Caki2 (cell line): Measurements from ENCODE around the gene APOL3. TPM values are rescaled to one million over a fixed set of nuclear protein-coding genes. Genes with fewer than 3 reads are reported as not detected.
"Not testable (repeated sequence)": the region's sequence is repeated elsewhere in the genome, so short reads cannot be mapped to it uniquely, and the experiment has no call there.

Experiments
- DNase-seq: peaks from one replicate; pipeline ENCODE4 v3.0.0-alpha.2; 2015; ENCODE audit warnings: low read depth
- in situ Hi-C: cut with HindIII; loops from 2 replicates; pipeline ENCODE4 v1.10.0; 2016; ENCODE audit warnings: low sequenced_read_pairs, low pct_unique_long_range_greater_than_20kb, mixed read lengths
- total RNA-seq: library from RNA; depleted of rRNA; stranded (reverse); fragments of >200 nt; shearing (Covaris generic); gene quantifications from 2 replicates; pipeline ENCODE4 v1.2.3, GENCODE V29; 2014; ENCODE audit warnings: low replicate concordance

APOL3 gene
- total RNA-seq, 1 experiment from 2014 or later: 2.3 TPM

DNA sequence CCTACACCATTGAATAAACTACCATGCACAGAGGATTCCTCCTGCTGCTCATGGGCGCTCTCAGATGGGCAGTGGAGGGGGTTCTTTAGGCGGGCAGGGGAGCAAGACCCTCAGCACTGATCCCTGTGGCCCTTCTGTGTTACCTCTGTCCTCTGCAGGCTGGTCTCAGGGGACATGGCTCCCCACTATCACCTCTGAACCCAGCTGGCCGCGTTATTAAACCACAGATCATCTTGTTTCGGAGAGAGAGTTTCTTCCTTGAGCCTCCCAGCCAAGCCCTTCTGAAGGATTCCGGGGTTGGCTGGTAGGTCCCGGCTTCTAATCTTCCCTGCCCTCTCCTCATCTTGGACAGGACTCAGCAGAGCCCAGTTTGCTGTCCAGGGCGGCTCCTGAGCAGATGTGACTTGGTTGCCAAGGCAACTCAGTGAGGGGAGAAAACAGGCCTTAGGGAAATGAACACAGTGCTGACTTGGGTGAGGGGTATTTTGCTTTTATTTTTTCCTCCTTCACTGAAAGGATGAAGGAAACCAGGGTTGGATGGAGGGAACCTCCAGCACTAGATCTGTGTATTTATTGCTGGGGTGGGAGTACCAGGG is 13.3 kb downstream of the APOL3 start:
- in situ Hi-C loops: no loop called here

DNA sequence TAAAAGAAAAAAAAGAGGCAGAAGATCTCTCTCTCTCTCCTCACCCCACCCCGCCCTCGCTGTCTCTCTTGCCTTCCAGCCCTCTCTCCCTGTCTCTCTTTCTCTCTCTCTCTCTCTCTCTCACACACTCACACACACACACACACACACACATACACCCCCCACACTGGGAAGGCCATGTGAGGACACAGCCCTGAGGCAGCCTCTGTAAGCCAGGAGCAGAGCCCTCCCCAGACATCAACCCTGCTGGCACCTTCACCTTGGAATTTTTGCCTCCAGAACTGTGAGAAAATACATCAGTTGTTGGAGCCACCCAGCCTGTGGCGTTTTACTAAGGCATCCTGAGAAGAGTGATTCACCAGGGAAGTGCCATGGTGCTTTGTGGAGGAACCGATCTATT is 14.7 kb downstream of the APOL3 start:
- DNase-seq: no peak
- in situ Hi-C loops: no loop called here

More for the DNA sequence above, 13.3 kb downstream of the APOL3 start:
- DNase-seq: no peak

DNA sequence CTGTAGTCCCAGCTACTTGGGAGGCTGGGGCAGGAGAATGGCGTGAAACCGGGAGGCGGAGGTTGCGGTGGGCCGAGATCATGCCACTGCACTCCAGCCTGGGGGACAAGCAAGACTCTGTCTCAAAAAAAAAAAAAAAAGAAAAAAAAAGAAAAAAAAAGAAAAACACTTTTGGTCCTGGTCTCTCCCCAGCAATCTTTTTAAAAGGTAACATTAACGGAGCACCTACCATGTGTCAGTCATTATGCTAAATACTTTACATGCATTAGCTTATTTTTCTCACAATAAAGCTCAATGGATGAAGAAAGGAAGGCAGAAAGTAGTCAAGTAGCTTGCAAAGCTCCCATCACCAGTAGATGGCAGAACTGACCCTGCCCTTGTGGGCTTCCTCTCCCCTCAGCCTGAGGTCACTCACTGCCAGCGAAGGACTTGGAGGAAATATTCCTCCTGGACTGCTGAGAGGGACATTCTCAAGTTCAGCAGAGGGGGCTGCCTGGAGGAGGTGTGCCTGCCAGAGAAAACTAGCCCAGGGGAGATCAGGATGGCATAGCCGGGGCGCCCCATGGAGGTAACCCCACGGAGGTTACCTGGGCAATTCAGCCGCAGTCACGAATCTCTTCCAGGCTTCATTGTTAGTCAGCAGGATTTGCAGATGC is 15.5 kb downstream of the APOL3 start:
- DNase-seq: peak; percentile 70
- in situ Hi-C loops: no loop called here

DNA sequence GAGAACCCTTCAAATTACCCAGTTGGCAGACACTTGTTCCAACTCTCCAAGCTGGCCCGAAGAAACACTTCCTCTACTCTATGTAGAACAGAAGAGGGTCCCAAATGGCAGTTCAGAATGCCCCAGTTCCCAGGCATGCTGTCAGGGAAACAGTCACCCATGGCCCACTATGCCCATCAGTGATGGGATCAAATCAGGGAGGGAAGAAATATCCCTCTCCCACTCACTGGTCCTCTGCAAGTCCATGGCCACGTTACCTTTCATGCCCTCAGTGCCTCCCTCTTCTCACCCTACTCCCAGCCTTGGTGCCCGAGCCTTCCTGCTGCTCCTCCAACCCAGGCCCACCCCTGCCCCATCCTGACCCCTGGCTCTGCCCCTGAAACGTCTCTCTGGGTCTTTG is 16.6 kb downstream of the APOL3 start:
- no peak for DNase-seq
- in situ Hi-C loops: no loop called here

DNA sequence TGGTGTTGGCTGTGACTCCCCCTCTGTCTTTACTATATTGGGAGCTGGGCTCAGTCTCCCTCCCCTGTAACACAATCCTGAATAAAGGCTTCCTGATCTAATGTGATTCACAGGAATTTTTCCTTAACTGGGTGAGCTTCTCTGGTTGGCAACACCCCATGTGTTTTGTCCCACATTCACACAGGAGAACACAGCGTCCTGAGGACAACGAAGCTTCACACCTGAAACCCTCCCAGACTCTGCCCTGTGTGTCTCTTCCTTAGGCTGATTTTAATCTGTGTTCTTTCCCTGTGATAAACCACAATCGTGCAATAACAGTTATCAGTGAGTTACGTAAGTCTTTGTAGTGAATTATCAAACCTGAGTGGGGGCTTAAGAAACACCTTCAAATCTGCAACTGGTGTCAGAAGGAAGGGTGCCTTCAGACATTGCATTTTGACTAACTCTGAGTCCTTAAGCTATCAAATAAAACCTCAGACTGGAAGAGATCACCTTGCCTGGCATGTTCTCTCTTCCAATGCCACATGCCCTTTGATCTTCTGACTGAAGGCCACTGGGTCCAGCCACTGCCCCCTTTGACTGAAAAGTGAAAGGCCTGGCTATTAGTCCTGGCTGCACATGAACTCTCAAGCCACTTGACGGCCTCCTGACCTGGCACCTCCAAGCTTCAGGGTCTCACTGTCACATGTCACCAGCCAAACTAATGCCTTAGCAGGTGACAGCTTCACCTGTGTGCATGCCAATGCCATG is 17.3 kb downstream of the APOL3 start:
- DNase-seq: no peak
- in situ Hi-C loops: no loop called here

DNA sequence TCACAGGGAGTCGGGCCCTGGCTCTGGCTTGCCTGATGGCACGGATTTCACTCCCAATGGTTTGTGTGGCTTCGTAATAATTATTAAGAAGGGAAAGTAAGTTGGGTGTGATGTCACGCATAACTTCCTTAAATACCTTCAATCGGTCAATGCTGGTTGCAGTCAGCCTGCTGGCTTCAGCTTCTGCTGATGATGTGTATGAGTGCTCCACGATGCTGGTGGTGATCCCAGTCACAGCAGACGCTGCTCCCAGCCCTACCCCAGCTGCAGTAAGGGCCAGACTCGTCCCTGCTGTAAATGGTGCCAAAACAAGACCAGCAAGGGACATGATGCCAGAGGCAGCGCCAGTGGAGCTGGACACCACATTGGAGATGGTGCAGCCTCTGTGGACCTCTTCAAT is 19.1 kb downstream of the APOL3 start:
- DNase-seq: no peak
- in situ Hi-C loops: no loop called here

DNA sequence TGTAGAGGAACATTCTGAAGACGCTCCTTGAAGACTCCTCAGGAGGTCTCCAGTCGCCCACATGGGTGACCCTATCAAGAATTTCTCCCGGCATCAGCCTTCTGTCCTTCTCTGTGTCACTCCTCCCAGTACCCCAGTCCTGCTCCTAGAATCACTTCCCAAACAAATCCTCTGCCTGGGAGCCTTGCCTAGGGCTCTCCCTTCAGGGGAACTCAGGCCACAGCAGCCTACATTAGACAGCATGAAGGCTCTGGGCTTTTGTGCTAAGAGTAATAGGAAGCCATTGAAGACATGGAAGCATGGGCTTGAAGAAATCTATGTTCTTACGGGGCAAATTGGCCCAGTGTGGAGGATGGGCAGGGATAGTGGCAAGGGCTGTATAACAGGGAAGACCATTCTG is 21.8 kb downstream of the APOL3 start:
- DNase-seq, in situ Hi-C loops: not testable (repeated sequence)

DNA sequence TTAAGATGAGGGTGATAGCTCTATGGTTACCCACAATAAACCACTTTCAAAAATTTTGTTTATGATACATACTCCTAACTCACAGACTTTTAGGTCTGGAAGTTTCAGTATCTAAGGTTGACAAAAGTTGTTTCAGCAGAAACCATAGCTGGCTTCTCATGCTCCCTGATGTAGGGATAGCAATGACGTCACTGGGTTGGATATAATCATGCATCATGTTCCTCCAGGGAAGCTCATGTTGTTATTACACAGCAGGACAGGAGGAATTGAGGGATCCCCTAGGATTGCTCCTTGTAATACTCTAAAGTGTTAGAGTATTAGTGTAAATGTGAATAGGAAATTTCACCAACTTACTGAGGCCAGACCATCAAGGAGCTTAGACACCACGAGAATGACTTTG is 23.6 kb downstream of the APOL3 start:
- in situ Hi-C loops: no loop called here

DNA sequence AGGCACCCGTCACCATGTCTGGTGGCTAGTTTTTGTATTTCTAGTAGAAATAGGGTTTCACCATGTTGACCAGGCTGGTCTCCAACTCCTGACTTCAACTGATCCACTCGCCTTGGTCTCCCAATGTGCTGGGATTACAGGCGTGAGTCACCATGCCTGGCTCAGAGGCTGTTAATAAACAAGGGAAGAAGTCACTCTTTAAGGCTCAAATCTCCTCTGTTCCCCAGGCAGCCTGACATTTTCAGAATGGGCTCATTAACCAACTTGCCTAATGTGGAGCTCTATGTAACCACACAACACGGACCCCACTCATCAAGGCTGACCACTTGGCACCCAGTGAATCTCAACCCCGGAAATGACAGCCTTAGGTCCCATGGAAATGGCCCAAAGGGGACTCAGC is 24.1 kb downstream of the APOL3 start:
- DNase-seq: no peak
- in situ Hi-C loops: no loop called here

More for the DNA sequence above, 23.6 kb downstream of the APOL3 start:
- no peak for DNase-seq

DNA sequence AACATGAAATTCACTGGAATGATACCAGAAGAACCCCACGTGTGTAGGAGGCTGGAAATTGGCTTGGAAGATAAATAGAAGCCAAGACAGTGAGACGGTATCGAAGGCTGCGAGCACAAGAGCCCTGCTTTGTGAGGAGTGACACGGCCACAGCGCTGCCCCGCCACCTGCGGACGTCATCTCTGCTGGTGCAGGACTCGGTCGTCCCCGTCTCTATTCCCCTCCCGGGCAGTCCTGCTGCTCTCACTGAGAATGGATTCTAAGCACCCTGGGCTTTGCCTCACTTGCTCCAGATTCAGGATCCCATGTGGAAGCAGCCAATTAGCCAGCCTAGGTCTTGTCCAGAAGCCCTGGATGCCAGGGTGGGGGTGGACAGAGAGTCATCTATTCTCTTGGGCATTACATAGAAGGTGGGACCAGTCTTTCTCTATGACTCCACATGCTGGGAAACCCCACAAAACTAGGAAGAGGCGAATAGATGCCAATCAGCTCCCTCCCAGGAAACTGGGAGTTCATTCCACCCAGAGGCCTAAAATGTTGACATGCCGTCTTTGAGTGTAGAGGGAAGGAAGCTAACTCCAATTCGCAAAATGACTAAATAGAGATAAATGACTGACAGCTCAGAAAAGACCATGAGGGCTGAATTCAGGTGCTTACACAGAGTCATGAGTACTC is 25.1 kb downstream of the APOL3 start:
- in situ Hi-C loops: no loop called here
- no peak for DNase-seq

DNA sequence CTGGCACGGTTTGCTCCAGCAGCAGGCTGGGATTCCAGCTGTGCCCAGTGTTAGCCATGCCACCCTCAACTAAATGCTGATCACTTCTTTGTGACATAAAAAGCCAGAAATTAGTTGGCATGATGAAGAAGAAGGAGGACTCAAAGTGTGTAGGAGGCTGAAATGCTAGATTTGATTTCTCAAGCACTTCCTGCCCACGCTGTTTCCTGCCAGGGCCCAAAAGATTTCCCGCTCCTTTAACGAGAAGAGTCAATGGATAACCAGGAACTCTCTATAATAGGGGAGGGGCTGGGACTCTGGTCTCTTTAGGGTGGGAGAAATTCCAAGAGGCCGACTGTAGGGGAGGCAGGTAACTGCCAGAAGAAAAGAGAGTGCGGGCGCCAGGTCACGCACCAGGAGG is 26.4 kb downstream of the APOL3 start:
- DNase-seq: no peak

DNA sequence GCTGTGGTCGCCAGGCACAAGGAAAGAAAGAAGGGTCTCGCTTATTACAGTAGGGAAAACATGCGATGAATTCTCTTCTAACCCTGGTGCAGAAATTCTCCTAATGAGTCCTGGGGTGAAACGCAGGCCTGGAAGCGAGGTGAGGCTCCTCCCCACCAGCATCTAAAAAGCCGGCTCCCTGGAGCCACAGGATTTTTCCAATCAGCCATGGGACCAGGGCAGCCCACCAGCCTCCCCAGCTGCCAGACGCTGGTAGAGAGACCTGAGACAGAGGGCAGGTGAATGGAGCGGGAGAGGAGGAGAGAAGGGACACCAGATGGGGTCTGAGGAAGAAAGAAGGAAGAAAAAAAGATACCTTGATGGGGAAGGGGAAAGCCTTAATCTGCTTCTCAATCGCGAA is 28.6 kb downstream of the APOL3 start:
- no peak for DNase-seq

More for the DNA sequence above, 26.4 kb downstream of the APOL3 start:
- in situ Hi-C loops: no loop called here

DNA sequence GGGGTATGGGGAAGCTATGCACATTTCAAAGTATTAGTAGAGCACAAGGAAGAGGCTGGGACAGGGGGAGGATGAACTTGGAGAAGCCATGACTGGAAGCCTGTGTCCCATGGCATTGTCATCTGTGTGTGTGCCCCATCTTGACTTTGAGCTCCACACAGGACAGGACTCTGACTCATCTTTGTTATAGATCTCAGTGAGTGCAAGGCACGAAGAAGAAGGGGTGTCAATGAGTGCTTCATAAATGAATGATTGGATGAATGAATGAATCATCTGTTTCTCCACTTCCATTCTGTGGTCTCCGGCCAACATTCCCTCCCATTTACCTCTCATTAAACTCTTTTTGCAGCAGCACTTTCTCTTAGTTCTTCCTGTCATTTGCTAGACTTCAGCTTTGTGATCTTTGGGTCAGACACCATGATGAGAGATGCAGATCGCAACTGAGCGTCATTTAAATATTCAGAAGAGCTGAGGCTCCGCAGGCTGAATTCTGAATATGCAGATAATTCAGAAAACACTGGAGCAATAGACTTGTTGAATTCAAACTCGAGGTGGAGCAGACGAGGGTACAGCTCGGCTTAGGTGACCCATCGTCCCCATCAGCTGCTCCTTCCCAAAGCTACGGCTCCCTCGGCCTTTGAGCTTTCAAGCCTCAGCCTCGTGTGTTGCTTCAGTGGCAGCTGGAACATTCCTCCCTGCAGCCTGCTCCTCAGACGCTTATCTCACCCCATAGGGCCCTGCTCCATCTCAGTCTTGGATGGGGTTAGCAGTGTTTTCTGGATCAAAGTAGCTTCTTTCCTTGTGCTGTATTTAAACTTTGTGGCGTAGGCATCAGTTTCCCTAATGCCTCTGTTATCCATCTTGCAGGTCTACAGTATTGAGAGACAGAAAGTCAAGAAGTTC is 30.8 kb downstream of the APOL3 start:
- in situ Hi-C loops: no loop called here

More for the DNA sequence above, 28.6 kb downstream of the APOL3 start:
- in situ Hi-C loops: no loop called here

DNA sequence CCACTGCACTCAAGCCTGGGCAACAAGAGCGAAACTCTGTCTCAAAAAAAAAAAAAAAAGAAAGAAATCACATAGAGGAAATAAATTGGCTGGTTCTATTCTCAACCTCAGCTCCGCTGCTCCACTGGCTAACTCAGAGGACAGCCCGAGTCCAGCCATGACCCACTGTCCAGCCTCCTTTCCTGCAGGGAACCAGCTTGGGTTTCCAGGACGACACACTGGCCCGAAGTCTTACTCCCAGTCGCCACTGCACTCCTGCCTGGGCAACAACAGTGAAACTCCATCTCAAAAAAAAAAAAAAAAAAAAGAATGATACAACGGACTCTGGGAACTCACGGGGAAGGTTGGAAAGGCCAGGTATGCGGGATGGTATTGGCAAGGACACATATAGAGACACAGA is 31.5 kb downstream of the APOL3 start:
- in situ Hi-C loops: no loop called here
- no peak for DNase-seq

More for the DNA sequence above, 30.8 kb downstream of the APOL3 start:
- DNase-seq: no peak

DNA sequence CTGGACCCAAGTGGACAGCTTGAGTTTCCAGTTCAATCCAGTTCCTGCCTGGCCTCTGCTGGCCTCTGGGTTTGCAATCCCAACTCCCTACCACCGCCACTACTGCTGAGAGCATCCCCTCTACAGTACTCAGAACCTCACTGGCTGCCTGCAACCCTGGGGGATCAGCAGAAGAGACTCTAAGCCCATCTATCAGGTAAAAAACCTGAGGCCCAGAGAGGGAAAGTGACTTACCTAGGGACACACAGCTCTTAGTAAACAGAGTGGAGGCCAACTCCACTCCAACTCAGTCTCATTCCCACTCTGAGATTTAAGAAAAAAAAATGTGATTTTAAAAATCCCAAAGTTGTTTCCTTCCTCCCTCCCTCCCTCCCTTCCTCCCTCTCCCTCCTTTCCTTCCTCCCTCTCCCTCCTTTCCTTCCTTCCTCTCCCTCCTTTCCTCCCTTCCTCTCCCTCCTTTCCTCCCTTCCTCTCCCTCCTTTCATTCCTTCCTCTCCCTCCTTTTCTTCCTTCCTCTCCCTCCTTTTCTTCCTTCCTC is 34.5 kb downstream of the APOL3 start:
- DNase-seq: no peak
- in situ Hi-C loops: no loop called here

DNA sequence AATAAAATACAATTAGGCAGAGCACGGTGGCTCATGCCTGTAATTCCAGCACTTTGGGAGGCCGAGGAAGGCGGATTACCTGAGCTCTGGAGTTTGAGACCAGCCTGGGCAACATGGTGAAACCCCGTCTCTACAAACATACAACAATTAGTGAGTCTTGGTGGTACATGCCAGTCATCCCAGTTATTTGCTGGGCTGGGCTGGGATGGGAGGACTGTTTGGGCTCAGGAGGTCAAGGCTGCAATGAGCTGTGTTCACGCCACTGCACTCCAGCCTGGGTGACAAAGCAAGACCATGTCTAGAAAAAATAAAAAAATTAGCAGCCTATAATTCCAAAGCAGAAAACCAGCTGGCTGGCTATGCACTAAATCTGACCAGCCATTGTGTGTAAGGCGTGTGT is 35.1 kb downstream of the APOL3 start:
- in situ Hi-C loops: no loop called here
- DNase-seq: no peak

DNA sequence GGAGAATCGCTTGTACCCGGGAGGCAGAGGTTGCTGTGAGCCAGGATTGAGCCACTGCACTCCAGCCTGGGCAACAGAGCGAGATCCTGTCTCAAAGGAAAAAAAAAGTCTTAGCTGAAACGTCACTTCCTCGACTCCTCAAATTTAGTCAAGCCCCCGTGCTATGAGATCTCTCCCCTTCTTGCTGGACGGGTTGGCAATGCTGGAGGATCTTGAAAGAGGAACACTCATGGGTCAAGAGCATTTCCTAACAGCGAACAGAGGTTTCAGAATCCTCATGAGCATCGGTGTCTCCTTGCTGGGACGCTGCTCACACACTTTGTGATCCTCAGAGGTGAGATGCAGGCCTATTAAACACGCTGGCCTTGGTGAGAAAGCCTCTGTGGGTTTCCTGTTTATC is 35.9 kb downstream of the APOL3 start:
- in situ Hi-C loops: no loop called here
- no peak for DNase-seq
